Hepatocyte (in vitro differentiated cells): ENCODE data around the gene FRMPD4. TPM values are rescaled to one million over a fixed set of nuclear protein-coding genes. Genes with fewer than 3 reads are reported as not detected.

Source experiments
- DNase-seq: peaks from one replicate; pipeline ENCODE4 v3.0.0-alpha.2; 2016; ENCODE audit warnings: low spot score
- H2AFZ ChIP-seq: fragments of 200-600 bp; sonication (generic); 2 replicates; pipeline ENCODE4 v1.6.0; 2016; ENCODE audit warnings: antibody characterized with exemption, mild to moderate bottlenecking
- H3K27ac ChIP-seq: fragments of 200-600 bp; sonication (generic); 2 replicates; pipeline ENCODE4 v1.5.1; 2016; ENCODE audit warnings: mild to moderate bottlenecking
- H3K27me3 ChIP-seq: fragments of 200-600 bp; sonication (generic); 2 replicates; pipeline ENCODE4 v1.6.1; 2016
- H3K36me3 ChIP-seq: fragments of 200-600 bp; sonication (generic); replicated peaks from 2 replicates; pipeline ENCODE4 v1.5.1; 2016; ENCODE audit warnings: low read depth; ENCODE audit not compliant: insufficient read depth
- H3K4me1 ChIP-seq: fragments of 200-600 bp; sonication (generic); 2 replicates; pipeline ENCODE4 v1.5.1; 2016; ENCODE audit warnings: mild to moderate bottlenecking, moderate library complexity; ENCODE audit not compliant: insufficient read depth
- H3K4me2 ChIP-seq: fragments of 200-600 bp; sonication (generic); 2 replicates; pipeline ENCODE4 v1.6.0; 2016
- H3K4me3 ChIP-seq: fragments of 200-600 bp; sonication (generic); 2 replicates; pipeline ENCODE4 v1.5.1; 2016; ENCODE audit warnings: mild to moderate bottlenecking
- H3K79me2 ChIP-seq: fragments of 200-600 bp; sonication (generic); 2 replicates; pipeline ENCODE4 v1.6.0; 2017; ENCODE audit warnings: mild to moderate bottlenecking
- H3K9me2 ChIP-seq: fragments of 200-600 bp; sonication (generic); replicated peaks from 2 replicates; pipeline ENCODE4 v1.6.0; 2017; ENCODE audit warnings: mild to moderate bottlenecking; ENCODE audit not compliant: insufficient read depth
- H3K9me3 ChIP-seq: fragments of 200-600 bp; sonication (generic); 2 replicates; pipeline ENCODE4 v1.5.1; 2016; ENCODE audit warnings: low read depth, mild to moderate bottlenecking
- H4K20me1 ChIP-seq: fragments of 200-600 bp; sonication (generic); 2 replicates; pipeline ENCODE4 v1.6.0; 2016; ENCODE audit warnings: mild to moderate bottlenecking; ENCODE audit not compliant: insufficient read depth, poor library complexity, severe bottlenecking
- CTCF ChIP-seq: fragments of 200-600 bp; sonication (generic); IDR thresholded peaks from 2 replicates; pipeline ENCODE4 v1.5.1; 2016; ENCODE audit warnings: antibody characterized with exemption, mild to moderate bottlenecking; ENCODE audit not compliant: poor library complexity
- EZH2 ChIP-seq: fragments of 200-600 bp; sonication (generic); IDR thresholded peaks from 2 replicates; pipeline ENCODE4 v1.6.1; 2016; ENCODE audit warnings: antibody characterized with exemption, mild to moderate bottlenecking, borderline replicate concordance
- EZH2phosphoT487 ChIP-seq: fragments of 200-600 bp; sonication (generic); IDR thresholded peaks from one replicate; pipeline ENCODE4 v1.6.1; 2018; ENCODE audit warnings: antibody characterized with exemption, mild to moderate bottlenecking, low read depth, moderate library complexity; ENCODE audit not compliant: unreplicated experiment, severe bottlenecking
- WGBS: methylation state at CpG from one replicate; pipeline ENCODE4 v1.1.6; 2016; ENCODE audit warnings: low lambda C conversion rate; ENCODE audit errors: missing lambda C conversion rate; 5-methylcytosine and 5-hydroxymethylcytosine counted together
- polyA plus RNA-seq: library from polyadenylated mRNA; unstranded; fragments of >200 nt; fragmentation: Nextera tagmentation; extraction: Ambion mirVana; gene quantifications from 2 replicates; pipeline ENCODE4 v1.2.1, GENCODE V29; 2016
- total RNA-seq: library from RNA; depleted of rRNA; stranded (reverse); fragments of >200 nt; gene quantifications from 2 replicates; pipeline ENCODE4 v1.2.3, GENCODE V29; 2014

Gene FRMPD4
- total and polyA plus RNA-seq, 2 experiments from 2014 or later = 0.23 TPM; not detected in 1

- 71% methylated on average over 2 of the region's 2 CpGs for WGBS
- no peaks in the 10 kb centered on the region for H3K9me2 ChIP-seq
- no peaks in the 10 kb centered on the region for H3K4me1 ChIP-seq
- H3K27me3 ChIP-seq = no peaks in the 10 kb centered on the region
- DNase-seq = no peak
- H3K79me2 ChIP-seq = no peaks in the 10 kb centered on the region
- no peak overlapping the region for H2AFZ ChIP-seq
- H4K20me1 ChIP-seq = no peaks in the 10 kb centered on the region
- H3K9me3 ChIP-seq = no peaks in the 10 kb centered on the region
- no peak overlapping the region for H3K4me3 ChIP-seq
- no peaks in the 10 kb centered on the region for H3K36me3 ChIP-seq
- H3K27ac ChIP-seq = no peak overlapping the region
- H3K4me2 ChIP-seq = no peak overlapping the region
- TF ChIP-seq CTCF (no peak), EZH2phosphoT487 (no peak), EZH2 (no peak)
Observed at GRCh38 chrX:12488771-12489170, 350.5 kb downstream of the FRMPD4 start.

GRCh38 chrX:12489341-12489740, 351.1 kb downstream of the FRMPD4 start:
- WGBS = 62% methylated on average over 3 of the region's 3 CpGs
- Histone ChIP-seq H3K27ac (no peak overlapping the region), H3K9me3 (no peaks in the 10 kb centered on the region), H4K20me1 (no peaks in the 10 kb centered on the region), H3K36me3 (no peaks in the 10 kb centered on the region), H2AFZ (no peak overlapping the region), H3K4me3 (no peak overlapping the region), H3K27me3 (no peaks in the 10 kb centered on the region), H3K9me2 (no peaks in the 10 kb centered on the region), H3K4me2 (no peak overlapping the region), H3K4me1 (no peaks in the 10 kb centered on the region), H3K79me2 (no peaks in the 10 kb centered on the region)
- DNase-seq = no peak
- TF ChIP-seq EZH2 (no peak), EZH2phosphoT487 (no peak), CTCF (no peak)

GRCh38 chrX:12494400-12495138, 356.3 kb downstream of the FRMPD4 start:
- no peak for TF ChIP-seq EZH2phosphoT487
- DNase-seq = no peak
- H3K4me3 ChIP-seq = no peak overlapping the region
- H3K27ac ChIP-seq = no peak overlapping the region
- H2AFZ ChIP-seq = no peak overlapping the region
- H3K9me3 ChIP-seq = no peaks in the 10 kb centered on the region
- no peaks in the 10 kb centered on the region for H3K27me3 ChIP-seq
- no peaks in the 10 kb centered on the region for H3K9me2 ChIP-seq
- H3K79me2 ChIP-seq = no peaks in the 10 kb centered on the region
- no peaks in the 10 kb centered on the region for H3K36me3 ChIP-seq
- H3K4me2 ChIP-seq = no peak overlapping the region
- WGBS = 66% methylated on average over 11 of the region's 11 CpGs
- H4K20me1 ChIP-seq = no peaks in the 10 kb centered on the region
- H3K4me1 ChIP-seq = no peaks in the 10 kb centered on the region

GRCh38 chrX:12496343-12496742, 358.1 kb downstream of the FRMPD4 start:
- H3K27ac ChIP-seq = no peak overlapping the region
- 65% methylated on average over 4 of the region's 4 CpGs for WGBS

More at GRCh38 chrX:12496343-12496742, 358.1 kb downstream of the FRMPD4 start:
- TF ChIP-seq CTCF (no peak), EZH2phosphoT487 (no peak), EZH2 (no peak)
- Histone ChIP-seq H2AFZ (no peak overlapping the region), H4K20me1 (no peaks in the 10 kb centered on the region), H3K4me2 (no peak overlapping the region), H3K4me1 (no peaks in the 10 kb centered on the region), H3K9me2 (no peaks in the 10 kb centered on the region), H3K79me2 (no peaks in the 10 kb centered on the region), H3K4me3 (no peak overlapping the region), H3K9me3 (no peaks in the 10 kb centered on the region), H3K36me3 (no peaks in the 10 kb centered on the region), H3K27me3 (no peaks in the 10 kb centered on the region)
- no peak for DNase-seq
